Measurements from ENCODE around the gene SMYD3. TPM values are rescaled to one million over a fixed set of nuclear protein-coding genes. Genes with fewer than 3 reads are reported as not detected.

Gene SMYD3
- total RNA-seq, 1 donor from 2014 or later, result 34.9 TPM

- TF ChIP-seq CTCF (IDR thresholded peaks at IDR 0.05; ENCODE audit: unreplicated experiment), result no peak
- Mint-ChIP-seq H3K4me1 (no peaks in the 10 kb centered on the region), H3K27me3 (ENCODE audit: low read depth) (peaks cover 7% of the 10 kb centered on the region), H3K36me3 (no peaks in the 10 kb centered on the region), H3K4me3 (no peak overlapping the region), H3K27ac (no peak overlapping the region), H3K9me3 (peaks cover 13% of the 10 kb centered on the region)
- DNase-seq (ENCODE audit: low spot score in 2 of 2, unreplicated experiment in 2 of 2), result no peak
Measured at GRCh38 chr1:246526915-246527314, 19.8 kb upstream of the SMYD3 start.

GRCh38 chr1:246526380-246526779 lies 19.3 kb upstream of the SMYD3 start:
- Mint-ChIP-seq H3K9me3 (peaks cover 12% of the 10 kb centered on the region), H3K4me1 (no peaks in the 10 kb centered on the region), H3K36me3 (no peaks in the 10 kb centered on the region), H3K4me3 (no peak overlapping the region), H3K27ac (no peak overlapping the region), H3K27me3 (ENCODE audit: low read depth) (peaks cover 7% of the 10 kb centered on the region)
- DNase-seq (ENCODE audit: low spot score in 2 of 2, unreplicated experiment in 2 of 2), result no peak
- TF ChIP-seq CTCF (IDR thresholded peaks at IDR 0.05; ENCODE audit: unreplicated experiment), result no peak

GRCh38 chr1:246519514-246519913 lies 12.4 kb upstream of the SMYD3 start:
- no peak for DNase-seq (ENCODE audit: low spot score in 2 of 2, unreplicated experiment in 2 of 2)
- Mint-ChIP-seq H3K9me3 (peaks cover 24% of the 10 kb centered on the region), H3K4me1 (no peaks in the 10 kb centered on the region), H3K36me3 (no peaks in the 10 kb centered on the region), H3K27ac (no peak overlapping the region), H3K4me3 (no peak overlapping the region), H3K27me3 (ENCODE audit: low read depth) (no peaks in the 10 kb centered on the region)
- TF ChIP-seq CTCF (IDR thresholded peaks at IDR 0.05; ENCODE audit: unreplicated experiment), result no peak

- H3K4me1 Mint-ChIP-seq, result no peaks in the 10 kb centered on the region
- peaks cover 32% of the 10 kb centered on the region for H3K9me3 Mint-ChIP-seq
- no peaks in the 10 kb centered on the region for H3K27me3 Mint-ChIP-seq (ENCODE audit: low read depth)
- no peak overlapping the region for H3K4me3 Mint-ChIP-seq
- no peak overlapping the region for H3K27ac Mint-ChIP-seq
- TF ChIP-seq CTCF (IDR thresholded peaks at IDR 0.05; ENCODE audit: unreplicated experiment), result no peak
- H3K36me3 Mint-ChIP-seq, result no peaks in the 10 kb centered on the region
- DNase-seq (ENCODE audit: low spot score in 2 of 2, unreplicated experiment in 2 of 2), result no peak
Measured at GRCh38 chr1:246518456-246519205, 11.6 kb upstream of the SMYD3 start.

GRCh38 chr1:246517391-246517790 lies 10.3 kb upstream of the SMYD3 start:
- no peak overlapping the region for H3K4me3 Mint-ChIP-seq

More at GRCh38 chr1:246517391-246517790, 10.3 kb upstream of the SMYD3 start:
- no peak for TF ChIP-seq CTCF (IDR thresholded peaks at IDR 0.05; ENCODE audit: unreplicated experiment)
- peaks cover 34% of the 10 kb centered on the region for H3K9me3 Mint-ChIP-seq
- no peak overlapping the region for H3K27ac Mint-ChIP-seq
- H3K27me3 Mint-ChIP-seq (ENCODE audit: low read depth), result no peaks in the 10 kb centered on the region
- H3K36me3 Mint-ChIP-seq, result no peaks in the 10 kb centered on the region
- DNase-seq (ENCODE audit: low spot score in 2 of 2, unreplicated experiment in 2 of 2), result no peak
- H3K4me1 Mint-ChIP-seq, result no peaks in the 10 kb centered on the region

All from mesothelial cell of epicardium (in vitro differentiated cells).